RWPE2 (cell line): ENCODE measurements around the gene OR2V2.
"Not testable (repeated sequence)": the region's sequence is repeated elsewhere in the genome, so short reads cannot be mapped to it uniquely, and the experiment has no call there.

Source experiments
- ATAC-seq: fragments of 200-7000 bp; cut with Tn5 transposase; 3 replicates; pipeline ENCODE4 v1.9.1; 2021; ENCODE audit warnings: low read depth
- DNase-seq: peaks from one replicate; pipeline ENCODE4 v3.0.0-alpha.2; 2020; ENCODE audit warnings: low spot score
- H3K27ac ChIP-seq: fragments of 450-650 bp; 2 replicates; pipeline ENCODE4 v1.5.1; 2017; ENCODE audit warnings: mild to moderate bottlenecking; ENCODE audit not compliant: poor library complexity, severe bottlenecking
- H3K27me3 ChIP-seq: fragments of 250-450 bp; sonication (Bioruptor Pico); 2 replicates; pipeline ENCODE4 v1.5.1; 2021; ENCODE audit warnings: mild to moderate bottlenecking, moderate library complexity; ENCODE audit not compliant: insufficient read depth, poor library complexity, severe bottlenecking
- H3K36me3 ChIP-seq: fragments of 250-450 bp; sonication (Bioruptor Pico); 2 replicates; pipeline ENCODE4 v1.5.1; 2020; ENCODE audit warnings: low read depth, mild to moderate bottlenecking, moderate library complexity
- H3K4me1 ChIP-seq: fragments of 250-450 bp; sonication (Bioruptor Pico); 2 replicates; pipeline ENCODE4 v1.5.1; 2021; ENCODE audit warnings: mild to moderate bottlenecking, moderate library complexity; ENCODE audit not compliant: insufficient read depth, poor library complexity, severe bottlenecking
- H3K4me3 ChIP-seq: fragments of 250-450 bp; sonication (Bioruptor Pico); 2 replicates; pipeline ENCODE4 v1.5.1; 2021; ENCODE audit warnings: mild to moderate bottlenecking, moderate library complexity; ENCODE audit not compliant: severe bottlenecking
- H3K9me3 ChIP-seq: fragments of 250-450 bp; sonication (Bioruptor Pico); 2 replicates; pipeline ENCODE4 v1.5.1; 2021; ENCODE audit warnings: mild to moderate bottlenecking, moderate library complexity; ENCODE audit not compliant: severe bottlenecking
- CTCF ChIP-seq: fragments of 450-650 bp; IDR thresholded peaks from one replicate; pipeline ENCODE4 v1.5.1; 2017; ENCODE audit warnings: mild to moderate bottlenecking, moderate library complexity; ENCODE audit not compliant: poor library complexity, severe bottlenecking

OR2V2 gene

GRCh38 chr5:181146927-181147636, at the start of gene OR2V2:
Gene OR2V2 (plus strand): TSS chr5:181147586. CDS start chr5:181154943, 7,357 bp downstream.
- not testable (repeated sequence) for H3K27me3 ChIP-seq, H3K4me3 ChIP-seq, H3K36me3 ChIP-seq

GRCh38 chr5:181097759-181098491, 49.5 kb upstream of the OR2V2 start:
- H3K4me1 ChIP-seq, H3K36me3 ChIP-seq, H3K27ac ChIP-seq, DNase-seq, H3K27me3 ChIP-seq, H3K4me3 ChIP-seq, H3K9me3 ChIP-seq: not testable (repeated sequence)
- peak; percentile 11; the same call in 2 of the 3 replicates for ATAC-seq

More at GRCh38 chr5:181146927-181147636, at the start of gene OR2V2:
- ATAC-seq, DNase-seq, H3K9me3 ChIP-seq, H3K27ac ChIP-seq: not testable (repeated sequence)
- peaks cover 14% of the 10 kb centered on the region for H3K4me1 ChIP-seq

GRCh38 chr5:181098762-181099601, 48.4 kb upstream of the OR2V2 start:
- DNase-seq (no peak), ATAC-seq (no peak)
- no peak for TF ChIP-seq CTCF
- H3K27ac ChIP-seq = no peak overlapping the region
- no peak overlapping the region for H3K4me3 ChIP-seq
- H3K27me3 ChIP-seq = peaks cover under 1% of the 10 kb centered on the region
- no peaks in the 10 kb centered on the region for H3K9me3 ChIP-seq
- H3K4me1 ChIP-seq = no peaks in the 10 kb centered on the region
- no peaks in the 10 kb centered on the region for H3K36me3 ChIP-seq

- H3K4me3 ChIP-seq = no peak overlapping the region
- peaks cover 3% of the 10 kb centered on the region for H3K27me3 ChIP-seq
- no peak overlapping the region for H3K27ac ChIP-seq
- no peak for ATAC-seq
- no peak for DNase-seq
- H3K4me1 ChIP-seq = no peaks in the 10 kb centered on the region
- no peaks in the 10 kb centered on the region for H3K36me3 ChIP-seq
- H3K9me3 ChIP-seq = no peaks in the 10 kb centered on the region
- TF ChIP-seq CTCF = no peak
Measured at GRCh38 chr5:181099602-181100086, 47.7 kb upstream of the OR2V2 start.

GRCh38 chr5:181100121-181100875, 47.1 kb upstream of the OR2V2 start:
- no peak for ATAC-seq

GRCh38 chr5:181101030-181101641, 46.2 kb upstream of the OR2V2 start:
- ATAC-seq (peak; percentile 18), DNase-seq (peak; percentile 61)
- H3K36me3 ChIP-seq, H3K27me3 ChIP-seq, H3K27ac ChIP-seq, H3K4me3 ChIP-seq, H3K9me3 ChIP-seq, H3K4me1 ChIP-seq: not testable (repeated sequence)

More at GRCh38 chr5:181100121-181100875, 47.1 kb upstream of the OR2V2 start:
- no peak for DNase-seq
- Histone ChIP-seq H3K4me3 (peak overlapping the region; percentile 15), H3K4me1 (no peaks in the 10 kb centered on the region), H3K27ac (no peak overlapping the region), H3K9me3 (no peaks in the 10 kb centered on the region), H3K27me3 (peaks cover 3% of the 10 kb centered on the region), H3K36me3 (no peaks in the 10 kb centered on the region)
- TF ChIP-seq CTCF = no peak

GRCh38 chr5:181101930-181102674, 45.3 kb upstream of the OR2V2 start:
- not testable (repeated sequence) for DNase-seq, H3K4me3 ChIP-seq, H3K36me3 ChIP-seq, H3K27me3 ChIP-seq, H3K27ac ChIP-seq, H3K4me1 ChIP-seq, H3K9me3 ChIP-seq
- ATAC-seq = peak; percentile 41
